ENCODE measurements around the gene BRINP1.

BRINP1 gene

GRCh38 chr9:119272500-119273211, 96.6 kb downstream of the BRINP1 start:
- ChIA-PET POLR2A (no interaction called here), CTCF (no interaction called here)
- Histone ChIP-seq H3K4me3 (ENCODE audit: low read depth, low read length) (no peak overlapping the region), H3K27ac (ENCODE audit: extremely low read depth, low read depth, low read length) (no peak overlapping the region), H3K4me1 (ENCODE audit: control insufficient read depth, insufficient read depth, low read length) (no peaks in the 10 kb centered on the region), H3K9me3 (ENCODE audit: control insufficient read depth, insufficient read depth, low read depth, low read length) (no peaks in the 10 kb centered on the region), H3K36me3 (ENCODE audit: control insufficient read depth in 2 of 2, insufficient read depth in 1 of 2, low read length in 2 of 2) (no peaks in the 10 kb centered on the region)
- TF ChIP-seq ZSCAN16 (tag by site-specific recombination; IDR thresholded peaks at IDR 0.05) (no peak), ZNF133 (tag by site-specific recombination; IDR thresholded peaks at IDR 0.05) (no peak), YY2 (tag by site-specific recombination; IDR thresholded peaks at IDR 0.05) (no peak), ZNF449 (tag by site-specific recombination; IDR thresholded peaks at IDR 0.05) (no peak), ZNF654 (tag by site-specific recombination; IDR thresholded peaks at IDR 0.05; ENCODE audit: low read depth) (no peak), GLIS2 (tag by site-specific recombination; IDR thresholded peaks at IDR 0.05) (no peak)
- TF ChIP-seq, protein P1, sequence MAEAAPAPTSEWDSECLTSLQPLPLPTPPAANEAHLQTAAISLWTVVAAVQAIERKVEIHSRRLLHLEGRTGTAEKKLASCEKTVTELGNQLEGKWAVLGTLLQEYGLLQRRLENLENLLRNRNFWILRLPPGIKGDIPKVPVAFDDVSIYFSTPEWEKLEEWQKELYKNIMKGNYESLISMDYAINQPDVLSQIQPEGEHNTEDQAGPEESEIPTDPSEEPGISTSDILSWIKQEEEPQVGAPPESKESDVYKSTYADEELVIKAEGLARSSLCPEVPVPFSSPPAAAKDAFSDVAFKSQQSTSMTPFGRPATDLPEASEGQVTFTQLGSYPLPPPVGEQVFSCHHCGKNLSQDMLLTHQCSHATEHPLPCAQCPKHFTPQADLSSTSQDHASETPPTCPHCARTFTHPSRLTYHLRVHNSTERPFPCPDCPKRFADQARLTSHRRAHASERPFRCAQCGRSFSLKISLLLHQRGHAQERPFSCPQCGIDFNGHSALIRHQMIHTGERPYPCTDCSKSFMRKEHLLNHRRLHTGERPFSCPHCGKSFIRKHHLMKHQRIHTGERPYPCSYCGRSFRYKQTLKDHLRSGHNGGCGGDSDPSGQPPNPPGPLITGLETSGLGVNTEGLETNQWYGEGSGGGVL (tag by site-specific recombination; IDR thresholded peaks at IDR 0.05): no peak

- Histone ChIP-seq H3K36me3 (ENCODE audit: control insufficient read depth in 2 of 2, insufficient read depth in 1 of 2, low read length in 2 of 2) (no peaks in the 10 kb centered on the region), H3K27ac (ENCODE audit: extremely low read depth, low read depth, low read length) (no peak overlapping the region), H3K4me3 (ENCODE audit: low read depth, low read length) (no peak overlapping the region), H3K4me1 (ENCODE audit: control insufficient read depth, insufficient read depth, low read length) (no peaks in the 10 kb centered on the region), H3K9me3 (ENCODE audit: control insufficient read depth, insufficient read depth, low read depth, low read length) (no peaks in the 10 kb centered on the region)
- ChIA-PET CTCF (no interaction called here), POLR2A (no interaction called here)
- no peak for TF ChIP-seq RBAK (tag by site-specific recombination; IDR thresholded peaks at IDR 0.05)
- TF ChIP-seq, protein P2, sequence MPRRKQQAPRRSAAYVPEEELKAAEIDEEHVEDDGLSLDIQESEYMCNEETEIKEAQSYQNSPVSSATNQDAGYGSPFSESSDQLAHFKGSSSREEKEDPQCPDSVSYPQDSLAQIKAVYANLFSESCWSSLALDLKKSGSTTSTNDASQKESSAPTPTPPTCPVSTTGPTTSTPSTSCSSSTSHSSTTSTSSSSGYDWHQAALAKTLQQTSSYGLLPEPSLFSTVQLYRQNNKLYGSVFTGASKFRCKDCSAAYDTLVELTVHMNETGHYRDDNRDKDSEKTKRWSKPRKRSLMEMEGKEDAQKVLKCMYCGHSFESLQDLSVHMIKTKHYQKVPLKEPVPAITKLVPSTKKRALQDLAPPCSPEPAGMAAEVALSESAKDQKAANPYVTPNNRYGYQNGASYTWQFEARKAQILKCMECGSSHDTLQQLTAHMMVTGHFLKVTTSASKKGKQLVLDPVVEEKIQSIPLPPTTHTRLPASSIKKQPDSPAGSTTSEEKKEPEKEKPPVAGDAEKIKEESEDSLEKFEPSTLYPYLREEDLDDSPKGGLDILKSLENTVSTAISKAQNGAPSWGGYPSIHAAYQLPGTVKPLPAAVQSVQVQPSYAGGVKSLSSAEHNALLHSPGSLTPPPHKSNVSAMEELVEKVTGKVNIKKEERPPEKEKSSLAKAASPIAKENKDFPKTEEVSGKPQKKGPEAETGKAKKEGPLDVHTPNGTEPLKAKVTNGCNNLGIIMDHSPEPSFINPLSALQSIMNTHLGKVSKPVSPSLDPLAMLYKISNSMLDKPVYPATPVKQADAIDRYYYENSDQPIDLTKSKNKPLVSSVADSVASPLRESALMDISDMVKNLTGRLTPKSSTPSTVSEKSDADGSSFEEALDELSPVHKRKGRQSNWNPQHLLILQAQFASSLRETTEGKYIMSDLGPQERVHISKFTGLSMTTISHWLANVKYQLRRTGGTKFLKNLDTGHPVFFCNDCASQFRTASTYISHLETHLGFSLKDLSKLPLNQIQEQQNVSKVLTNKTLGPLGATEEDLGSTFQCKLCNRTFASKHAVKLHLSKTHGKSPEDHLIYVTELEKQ (tag by site-specific recombination; IDR thresholded peaks at IDR 0.05; ENCODE audit: borderline replicate concordance): no peak
- TF ChIP-seq GLI2 (tag by site-specific recombination; IDR thresholded peaks at IDR 0.05; ENCODE audit: borderline replicate concordance, low read depth): no peak
- TF ChIP-seq ZNF473 (tag by site-specific recombination; IDR thresholded peaks at IDR 0.05): no peak
Observed at GRCh38 chr9:119268985-119269384, 100.2 kb downstream of the BRINP1 start.

- TF ChIP-seq ZNF19 (tag by site-specific recombination; IDR thresholded peaks at IDR 0.05; ENCODE audit: low read depth) (no peak), BCL11A (tag by site-specific recombination; IDR thresholded peaks at IDR 0.05; ENCODE audit: low read depth) (no peak), ZNF311 (tag by site-specific recombination; IDR thresholded peaks at IDR 0.05; ENCODE audit: borderline replicate concordance) (no peak), KLF10 (tag by site-specific recombination; IDR thresholded peaks at IDR 0.05) (no peak), SP3 (tag by site-specific recombination; IDR thresholded peaks at IDR 0.05) (no peak), ZNF175 (tag by site-specific recombination; IDR thresholded peaks at IDR 0.05) (no peak), ZNF366 (tag by site-specific recombination; conservative IDR thresholded peaks at IDR 0.05) (no peak), ZSCAN16 (tag by site-specific recombination; IDR thresholded peaks at IDR 0.05) (no peak)
- H3K9me3 ChIP-seq (ENCODE audit: control insufficient read depth, insufficient read depth, low read depth, low read length): no peaks in the 10 kb centered on the region
- H3K36me3 ChIP-seq (ENCODE audit: control insufficient read depth in 2 of 2, insufficient read depth in 1 of 2, low read length in 2 of 2): no peaks in the 10 kb centered on the region
- no peaks in the 10 kb centered on the region for H3K4me1 ChIP-seq (ENCODE audit: control insufficient read depth, insufficient read depth, low read length)
- no peak overlapping the region for H3K27ac ChIP-seq (ENCODE audit: extremely low read depth, low read depth, low read length)
- CTCF ChIA-PET: interaction anchor here (0.9 kb wide), 1 partner anchor 13 kb away, joined by 4 read pairs; no protein-coding TSS in a partner anchor
- POLR2A ChIA-PET: no interaction called here
- no peak overlapping the region for H3K4me3 ChIP-seq (ENCODE audit: low read depth, low read length)
Observed at GRCh38 chr9:119264165-119264564, 105.1 kb downstream of the BRINP1 start.
